ENCODE data around the gene DEFB118.
"Not testable (repeated sequence)": the region's sequence is repeated elsewhere in the genome, so short reads cannot be mapped to it uniquely, and the experiment has no call there.

DNA sequence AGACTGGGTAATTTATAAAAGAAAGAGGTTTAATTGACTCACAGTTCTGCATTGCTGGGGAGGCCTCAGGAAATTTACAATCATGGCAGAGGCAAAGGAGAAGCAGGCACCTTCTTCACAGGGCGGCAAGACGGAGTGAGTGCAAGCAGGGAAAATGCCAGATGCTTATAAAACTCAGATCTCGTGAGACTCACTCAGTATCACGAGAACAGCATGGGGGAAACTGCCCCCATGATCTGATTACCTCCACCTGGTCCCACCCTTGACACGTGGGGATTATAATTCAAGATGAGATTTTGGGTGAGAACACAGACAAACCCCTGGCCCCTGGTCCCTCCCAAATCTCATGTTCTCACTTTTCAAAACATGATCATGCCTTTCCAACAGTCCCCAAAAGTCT, 4.1 kb upstream of the DEFB118 start:
- TF ChIP-seq EP300 (conservative IDR thresholded peaks at IDR 0.05; ENCODE audit: poor library complexity, severe bottlenecking); POLR2AphosphoS5 (IDR thresholded peaks at IDR 0.05); EZH2 (IDR thresholded peaks at IDR 0.05; ENCODE audit: borderline replicate concordance, insufficient read depth, low read length, poor library complexity, severe bottlenecking); RAD21 (conservative IDR thresholded peaks at IDR 0.05); MXI1 (conservative IDR thresholded peaks at IDR 0.05; ENCODE audit: poor library complexity, severe bottlenecking); TAF1 (IDR thresholded peaks at IDR 0.05; ENCODE audit: low read depth); SMC3 (conservative IDR thresholded peaks at IDR 0.05; ENCODE audit: poor library complexity): not testable (repeated sequence)
- TF ChIP-seq, protein P1, sequence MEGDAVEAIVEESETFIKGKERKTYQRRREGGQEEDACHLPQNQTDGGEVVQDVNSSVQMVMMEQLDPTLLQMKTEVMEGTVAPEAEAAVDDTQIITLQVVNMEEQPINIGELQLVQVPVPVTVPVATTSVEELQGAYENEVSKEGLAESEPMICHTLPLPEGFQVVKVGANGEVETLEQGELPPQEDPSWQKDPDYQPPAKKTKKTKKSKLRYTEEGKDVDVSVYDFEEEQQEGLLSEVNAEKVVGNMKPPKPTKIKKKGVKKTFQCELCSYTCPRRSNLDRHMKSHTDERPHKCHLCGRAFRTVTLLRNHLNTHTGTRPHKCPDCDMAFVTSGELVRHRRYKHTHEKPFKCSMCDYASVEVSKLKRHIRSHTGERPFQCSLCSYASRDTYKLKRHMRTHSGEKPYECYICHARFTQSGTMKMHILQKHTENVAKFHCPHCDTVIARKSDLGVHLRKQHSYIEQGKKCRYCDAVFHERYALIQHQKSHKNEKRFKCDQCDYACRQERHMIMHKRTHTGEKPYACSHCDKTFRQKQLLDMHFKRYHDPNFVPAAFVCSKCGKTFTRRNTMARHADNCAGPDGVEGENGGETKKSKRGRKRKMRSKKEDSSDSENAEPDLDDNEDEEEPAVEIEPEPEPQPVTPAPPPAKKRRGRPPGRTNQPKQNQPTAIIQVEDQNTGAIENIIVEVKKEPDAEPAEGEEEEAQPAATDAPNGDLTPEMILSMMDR (IDR thresholded peaks at IDR 0.05; ENCODE audit: poor library complexity, severe bottlenecking), result not testable (repeated sequence)

Data from neural cell (in vitro differentiated cells).